GM12801 (cell line): ENCODE measurements around the gene ZNF385C.

Experiments used
- CTCF ChIP-seq: IDR thresholded peaks from one replicate; pipeline ENCODE4 v1.5.1; 2011; ENCODE audit warnings: control low read depth; ENCODE audit not compliant: insufficient read length; ENCODE audit errors: extremely low read depth

The ZNF385C gene

DNA sequence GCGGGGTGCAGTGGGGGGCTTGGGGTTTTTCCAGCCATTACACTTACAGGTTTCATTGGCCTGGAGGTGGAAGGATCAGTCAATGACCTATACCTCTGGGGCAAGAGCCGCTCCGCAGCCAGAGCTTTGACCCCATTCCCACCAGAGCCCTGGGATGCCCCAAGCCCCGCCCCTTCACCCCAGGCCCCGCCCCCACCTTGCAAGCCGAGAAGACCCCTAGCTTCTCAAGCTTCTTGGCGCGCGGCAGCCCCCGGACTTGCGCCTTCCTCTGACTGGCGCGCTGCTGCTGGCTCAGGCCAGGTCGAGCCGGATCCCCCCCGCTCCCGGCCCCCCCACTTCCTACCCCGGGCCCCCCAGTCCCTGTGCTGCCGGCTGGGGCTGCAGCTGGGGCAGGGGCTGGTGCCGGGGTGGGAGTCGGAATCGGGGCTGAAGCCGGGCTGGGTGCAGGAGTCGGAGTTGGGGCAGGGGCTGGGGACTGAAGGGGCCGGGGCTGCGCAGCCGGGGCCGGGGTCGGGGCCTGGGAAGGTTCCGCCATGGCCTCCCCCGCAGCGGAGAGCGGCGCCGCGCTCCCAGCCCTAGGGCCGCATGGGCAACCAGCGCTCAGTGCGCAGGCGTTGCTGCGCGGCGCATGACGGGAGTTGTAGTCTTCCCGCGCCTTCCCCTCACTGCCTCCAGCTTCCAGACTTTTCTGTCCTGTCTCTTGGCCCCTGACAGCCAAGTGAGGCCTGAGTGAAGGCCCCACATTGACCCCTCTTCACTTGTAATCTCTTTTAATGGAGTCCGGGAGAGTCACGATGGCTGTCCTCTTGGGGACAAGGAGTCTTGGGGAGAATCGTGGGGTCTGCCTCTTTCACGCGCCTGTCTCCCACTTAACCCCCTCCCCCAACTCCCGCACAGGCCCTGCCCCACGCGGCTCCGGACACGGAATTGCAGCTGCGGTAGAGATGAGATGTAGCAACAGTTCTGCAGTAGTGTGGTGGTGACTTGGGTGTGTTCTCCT lies 22.8 kb upstream of the ZNF385C start, which contains the start of gene KAT2A:
Gene KAT2A, minus strand, starts transcription at position 598 of the 1,000 bp plus-strand sequence. Its CDS starts 63 bp downstream, at position 535.
- TF ChIP-seq CTCF: no peak

- no peak for TF ChIP-seq CTCF
Observed at GRCh38 chr17:42120161-42120769, 22.0 kb upstream of the ZNF385C start.

DNA sequence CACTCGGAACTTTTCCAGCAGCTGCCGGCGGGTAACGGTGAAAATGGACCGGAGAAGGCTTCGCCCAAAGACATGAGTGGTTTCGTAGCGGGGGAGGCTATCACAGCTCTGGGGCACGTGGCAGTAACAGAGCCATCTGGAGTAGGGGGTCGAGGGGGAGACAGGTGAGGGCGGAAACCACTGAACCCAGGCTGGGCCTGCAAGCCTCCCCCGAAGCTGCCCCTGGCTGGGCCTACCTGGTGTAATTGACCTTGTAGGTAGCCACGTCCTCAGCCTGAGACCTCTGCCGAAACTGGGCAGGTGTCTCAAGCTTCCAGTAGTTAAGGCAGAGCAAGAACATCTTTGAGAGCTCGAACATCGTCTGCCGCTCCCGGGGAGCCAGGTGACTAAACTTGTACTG lies 21.0 kb upstream of the ZNF385C start:
- TF ChIP-seq CTCF: no peak

DNA sequence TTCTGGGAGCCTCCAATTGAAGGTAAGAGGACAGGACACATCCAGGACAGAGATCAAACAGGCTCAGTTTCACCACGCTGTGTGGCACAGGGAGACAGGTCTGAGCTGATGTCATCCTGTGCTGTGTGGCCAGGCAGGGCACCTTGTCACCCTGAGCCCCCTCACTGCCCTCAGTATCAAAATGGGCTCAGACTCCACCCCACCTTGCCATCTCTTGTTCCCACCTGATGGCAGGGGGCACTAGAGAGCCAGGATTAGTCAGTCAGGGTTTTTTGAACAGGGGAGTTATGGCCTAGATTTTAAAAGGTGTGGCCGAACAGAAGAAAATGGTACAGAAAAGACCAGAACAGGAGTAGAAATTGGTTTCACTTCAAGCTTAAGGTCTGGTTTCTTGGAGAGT lies 20.3 kb upstream of the ZNF385C start:
- no peak for TF ChIP-seq CTCF

DNA sequence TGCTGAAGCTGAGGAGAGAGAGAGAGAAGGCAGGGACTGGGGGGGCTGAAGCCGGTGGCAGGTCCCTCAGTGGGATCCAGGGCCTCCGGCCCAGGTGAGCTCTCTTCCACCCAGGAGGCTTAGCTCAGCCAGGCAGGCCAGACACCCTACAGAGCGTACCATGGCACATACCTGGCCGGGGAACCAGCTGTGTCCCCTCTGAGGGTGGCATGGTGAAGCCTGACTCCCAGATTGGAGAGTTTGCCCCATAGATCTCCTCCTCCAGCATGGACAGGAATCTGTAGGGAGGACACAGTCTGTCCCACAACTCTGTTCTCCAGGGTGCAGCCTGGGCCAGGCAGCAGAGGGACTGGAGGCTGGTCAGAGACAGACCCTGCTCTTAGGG lies 19.8 kb upstream of the ZNF385C start:
- no peak for TF ChIP-seq CTCF

DNA sequence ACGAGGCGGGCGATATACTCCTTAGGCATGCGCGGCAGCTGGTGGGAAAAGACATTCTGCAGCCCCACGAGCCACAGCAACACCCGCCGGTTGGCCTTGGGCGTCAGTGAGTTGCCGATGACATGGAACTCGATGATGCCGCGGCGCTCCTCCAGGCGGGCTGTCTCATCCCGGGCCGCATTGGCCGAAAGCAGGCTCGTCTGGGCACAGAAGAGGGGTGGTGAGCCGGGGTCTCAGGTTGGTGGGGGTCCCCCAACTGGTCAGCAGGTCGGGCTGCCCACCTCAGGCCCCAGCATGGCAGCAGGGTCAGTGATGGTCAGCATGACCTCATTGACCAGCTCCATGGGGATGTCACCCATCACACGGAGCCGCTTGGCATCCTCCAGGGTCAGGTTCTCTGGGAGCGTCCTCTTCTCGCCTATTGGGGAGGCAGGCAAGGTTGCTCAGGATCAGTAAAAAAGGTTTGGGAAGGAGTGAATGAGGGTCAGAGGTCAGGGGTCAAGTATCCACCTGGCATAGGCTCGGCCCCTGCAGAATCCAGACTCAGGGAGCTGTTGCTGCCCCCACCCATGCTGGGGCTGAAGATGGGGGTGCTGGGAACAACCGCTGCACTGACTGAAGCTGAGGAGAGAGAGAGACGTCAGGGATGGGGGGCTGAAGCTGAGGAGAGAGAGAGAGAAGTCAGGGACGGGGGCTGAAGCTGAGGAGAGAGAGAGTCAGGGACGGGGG lies 19.3 kb upstream of the ZNF385C start:
- TF ChIP-seq CTCF: no peak
